Natural killer cell (primary cell): ENCODE data around the gene USH2A. TPM values are rescaled to one million over a fixed set of nuclear protein-coding genes. Genes with fewer than 3 reads are reported as not detected.

Experiments used
- ATAC-seq, 3 donors: fragments of 150-1000 bp in 2 of 3; fragments of 200-7000 bp in 1 of 3; cut with Tn5 transposase; 1 replicate in 1 of 3; 2 replicates in 2 of 3; pipeline ENCODE4 v1.10.0; 2021; ENCODE audit warnings: mild to moderate bottlenecking in 2 of 3, moderate library complexity in 2 of 3
- DNase-seq, 2 donors: peaks; one replicate each; pipeline versions ENCODE4 v3.0.0 to v3.0.0-alpha.2; 2013 to 2021; ENCODE audit warnings: mixed read lengths in 1 of 2
- H3K27ac ChIP-seq: one replicate; pipeline ENCODE4 v1.5.1; 2013; ENCODE audit warnings: mild to moderate bottlenecking, low read length
- H3K27me3 ChIP-seq: one replicate; pipeline ENCODE4 v1.6.1; 2013; ENCODE audit warnings: low read length; ENCODE audit not compliant: control insufficient read depth, insufficient read depth
- H3K36me3 ChIP-seq: one replicate; pipeline ENCODE4 v1.6.1; 2013; ENCODE audit warnings: low read length; ENCODE audit not compliant: control insufficient read depth, insufficient read depth
- H3K4me1 ChIP-seq: one replicate; pipeline ENCODE4 v1.6.1; 2013; ENCODE audit warnings: low read length; ENCODE audit not compliant: control insufficient read depth, insufficient read depth
- H3K4me3 ChIP-seq: one replicate; pipeline ENCODE4 v1.5.1; 2013; ENCODE audit warnings: low read length
- H3K9me3 ChIP-seq: one replicate; pipeline ENCODE4 v1.6.1; 2013; ENCODE audit warnings: low read length; ENCODE audit not compliant: control insufficient read depth, insufficient read depth
- H3K27ac Mint-ChIP-seq, 2 donors: one replicate each; pipeline ENCODE4 v1.8.0; 2022; ENCODE audit warnings: mild to moderate bottlenecking in 2 of 2, mixed read lengths in 2 of 2, moderate library complexity in 1 of 2
- H3K27me3 Mint-ChIP-seq, 2 donors: one replicate each; pipeline ENCODE4 v1.8.0; 2022; ENCODE audit warnings: low read depth in 2 of 2, mixed read lengths in 2 of 2
- H3K36me3 Mint-ChIP-seq: one replicate; pipeline ENCODE4 v1.8.0; 2022; ENCODE audit warnings: mixed read lengths
- H3K4me1 Mint-ChIP-seq, 2 donors: one replicate each; pipeline ENCODE4 v1.8.0; 2022; ENCODE audit warnings: mixed read lengths in 2 of 2
- H3K4me3 Mint-ChIP-seq: one replicate; pipeline ENCODE4 v1.8.0; 2022; ENCODE audit warnings: mild to moderate bottlenecking, moderate library complexity, mixed read lengths
- H3K9me3 Mint-ChIP-seq, 2 donors: one replicate each; pipeline ENCODE4 v1.8.0; 2022; ENCODE audit warnings: mixed read lengths in 2 of 2
- CTCF ChIP-seq: fragments of 200-600 bp; IDR thresholded peaks from one replicate; pipeline ENCODE4 v1.8.0; 2022; ENCODE audit warnings: antibody characterized with exemption
- WGBS: methylation state at CpG from one replicate; pipeline ENCODE4 v1.1.7; 2013; ENCODE audit warnings: missing lambda C conversion rate; ENCODE audit not compliant: insufficient coverage; 5-methylcytosine and 5-hydroxymethylcytosine counted together
- intact Hi-C: fragments of 100-400 bp; cut with micrococcal nuclease; formaldehyde crosslinking; loops from one replicate; pipeline ENCODE4 v1.14.2; 2022
- total RNA-seq, 4 donors: library from RNA; stranded (reverse); fragments of 120-200 nt in 1 of 4; gene quantifications; one replicate each; pipeline versions ENCODE4 v1.2.3 to v1.2.4, GENCODE V29; 2013 to 2022

USH2A gene
- total RNA-seq, 3 donors from 2014 or later (not counting 1 experiment from before 2014, with no cell fraction given) = not detected

DNA sequence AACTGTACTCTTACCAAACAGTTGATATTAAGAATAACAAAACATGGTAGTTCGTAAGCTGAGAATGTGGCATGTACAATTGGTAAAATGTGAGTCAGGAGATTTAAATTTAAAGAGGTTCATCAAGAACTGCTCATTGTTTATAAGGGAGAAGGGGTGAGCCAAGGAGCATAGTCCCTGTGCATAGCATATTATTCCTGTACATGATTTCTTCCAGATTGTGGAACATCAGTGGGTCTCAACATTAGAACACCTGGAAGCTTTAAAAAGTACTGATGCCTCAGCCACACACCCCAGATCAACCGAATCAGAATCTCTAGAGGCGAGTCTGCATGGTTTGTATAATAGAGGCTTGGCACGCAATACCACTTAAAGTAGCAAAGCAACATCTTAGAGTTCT, 800.1 kb downstream of the USH2A start:
- Mint-ChIP-seq H3K27ac (no peak overlapping the region), H3K4me1 (no peaks in the 10 kb centered on the region), H3K4me3 (no peak overlapping the region), H3K9me3 (peaks cover 0 to 3% of the 10 kb centered on the region in 2 donors), H3K36me3 (no peaks in the 10 kb centered on the region), H3K27me3 (no peaks in the 10 kb centered on the region)
- Histone ChIP-seq H3K27ac (no peak overlapping the region), H3K9me3 (no peaks in the 10 kb centered on the region), H3K4me3 (no peak overlapping the region), H3K4me1 (no peaks in the 10 kb centered on the region), H3K27me3 (no peaks in the 10 kb centered on the region), H3K36me3 (no peaks in the 10 kb centered on the region)
- TF ChIP-seq CTCF = no peak
- WGBS = 100% methylated on average over 1 of the region's 4 CpGs
- no peak for DNase-seq
- no peak for ATAC-seq
- intact Hi-C loops = no loop called here

GRCh38 chr1:215617979-215618378, 805.3 kb downstream of the USH2A start:
- WGBS = no CpG with 5 or more reads among the region's 1 CpG
- H3K36me3 Mint-ChIP-seq = peaks cover 6% of the 10 kb centered on the region
- no peak for DNase-seq
- H3K27ac Mint-ChIP-seq = peak overlapping the region in 1 of 2 donors; percentile 22
- ATAC-seq = no peak
- Histone ChIP-seq H3K9me3 (no peaks in the 10 kb centered on the region), H3K4me3 (no peak overlapping the region), H3K4me1 (no peaks in the 10 kb centered on the region), H3K36me3 (no peaks in the 10 kb centered on the region), H3K27ac (no peak overlapping the region), H3K27me3 (no peaks in the 10 kb centered on the region)
- peaks cover 2% of the 10 kb centered on the region in 2 donors for H3K9me3 Mint-ChIP-seq
- intact Hi-C loops = no loop called here
- H3K4me3 Mint-ChIP-seq = no peak overlapping the region
- H3K4me1 Mint-ChIP-seq = no peaks in the 10 kb centered on the region
- TF ChIP-seq CTCF = no peak
- H3K27me3 Mint-ChIP-seq = no peaks in the 10 kb centered on the region

- Histone ChIP-seq H3K36me3 (no peaks in the 10 kb centered on the region), H3K4me3 (no peak overlapping the region), H3K27me3 (no peaks in the 10 kb centered on the region), H3K9me3 (no peaks in the 10 kb centered on the region), H3K27ac (no peak overlapping the region), H3K4me1 (no peaks in the 10 kb centered on the region)
- TF ChIP-seq CTCF = no peak
- Mint-ChIP-seq H3K27me3 (no peaks in the 10 kb centered on the region), H3K4me3 (no peak overlapping the region), H3K36me3 (peaks cover 6% of the 10 kb centered on the region), H3K27ac (no peak overlapping the region), H3K9me3 (peaks cover 2% of the 10 kb centered on the region in 2 donors), H3K4me1 (no peaks in the 10 kb centered on the region)
- no peak for DNase-seq
- ATAC-seq = no peak
- intact Hi-C loops = no loop called here
- whole genome bisulfite sequencing = 57% methylated on average over 1 of the region's 3 CpGs
Observed at GRCh38 chr1:215612391-215612790, 810.9 kb downstream of the USH2A start.

- H3K27ac ChIP-seq = no peak overlapping the region
- ATAC-seq (no peak), DNase-seq (no peak)
- no peaks in the 10 kb centered on the region for H3K9me3 ChIP-seq
- no peaks in the 10 kb centered on the region for H3K27me3 Mint-ChIP-seq
- H3K27me3 ChIP-seq = no peaks in the 10 kb centered on the region
- intact Hi-C loops = no loop called here
- peaks cover 6% of the 10 kb centered on the region for H3K36me3 Mint-ChIP-seq
- no peak overlapping the region for H3K27ac Mint-ChIP-seq
- H3K36me3 ChIP-seq = no peaks in the 10 kb centered on the region
- no peak for TF ChIP-seq CTCF
- no peaks in the 10 kb centered on the region for H3K4me1 ChIP-seq
- H3K4me1 Mint-ChIP-seq = no peaks in the 10 kb centered on the region
- no peak overlapping the region for H3K4me3 ChIP-seq
- peaks cover under 1 to 2% of the 10 kb centered on the region in 2 donors for H3K9me3 Mint-ChIP-seq
- 98% methylated on average over 3 of the region's 4 CpGs for WGBS
- H3K4me3 Mint-ChIP-seq = no peak overlapping the region
Observed at GRCh38 chr1:215608646-215609045, 814.6 kb downstream of the USH2A start.
